Immature natural killer cell (primary cell): ENCODE data around the gene TRDN. TPM values are rescaled to one million over a fixed set of nuclear protein-coding genes. Genes with fewer than 3 reads are reported as not detected.
"Not testable (repeated sequence)": the region's sequence is repeated elsewhere in the genome, so short reads cannot be mapped to it uniquely, and the experiment has no call there.

Experiments
- DNase-seq, 3 donors: peaks; one replicate each; pipeline ENCODE4 v3.0.0; 2022; ENCODE audit warnings: mixed read lengths in 1 of 3
- H3K27ac Mint-ChIP-seq, 6 donors: one replicate each; pipeline ENCODE4 v1.8.0; 2020; ENCODE audit warnings: mixed read lengths in 6 of 6, mild to moderate bottlenecking in 5 of 6, inconsistent platforms in 4 of 6, moderate library complexity in 3 of 6
- H3K27me3 Mint-ChIP-seq, 3 donors: one replicate each; pipeline ENCODE4 v1.8.0; 2020 to 2021; ENCODE audit warnings: low read depth in 3 of 3, mild to moderate bottlenecking in 3 of 3, mixed read lengths in 3 of 3, moderate library complexity in 3 of 3, inconsistent platforms in 1 of 3
- H3K36me3 Mint-ChIP-seq, 3 donors: one replicate each; pipeline ENCODE4 v1.8.0; 2020; ENCODE audit warnings: mixed read lengths in 3 of 3, inconsistent platforms in 2 of 3, mild to moderate bottlenecking in 2 of 3
- H3K4me1 Mint-ChIP-seq, 2 donors: one replicate each; pipeline ENCODE4 v1.8.0; 2020; ENCODE audit warnings: inconsistent platforms in 2 of 2, mild to moderate bottlenecking in 2 of 2, mixed read lengths in 2 of 2, moderate library complexity in 1 of 2
- H3K4me3 Mint-ChIP-seq, 5 donors: one replicate each; pipeline ENCODE4 v1.8.0; 2020; ENCODE audit warnings: mild to moderate bottlenecking in 5 of 5, mixed read lengths in 5 of 5, inconsistent platforms in 3 of 5, moderate library complexity in 3 of 5
- H3K9me3 Mint-ChIP-seq, 6 donors: one replicate each; pipeline ENCODE4 v1.8.0; 2020; ENCODE audit warnings: mild to moderate bottlenecking in 6 of 6, mixed read lengths in 6 of 6, inconsistent platforms in 4 of 6, moderate library complexity in 3 of 6
- polyA plus RNA-seq, 3 donors: library from polyadenylated mRNA; unstranded; fragments of 300-500 nt; fragmentation: Illumina TruSeq; gene quantifications; one replicate each; pipeline ENCODE4 v1.2.3, GENCODE V29; 2021

The TRDN gene
- polyA plus RNA-seq, 3 donors from 2014 or later: not detected

GRCh38 chr6:123295672-123296071 lies 341.1 kb downstream of the TRDN start:
- Mint-ChIP-seq H3K27me3 (no peaks in the 10 kb centered on the region), H3K4me1 (no peaks in the 10 kb centered on the region), H3K27ac (no peak overlapping the region), H3K4me3 (no peak overlapping the region), H3K36me3 (no peaks in the 10 kb centered on the region), H3K9me3 (peaks cover 0 to 16% (median 6%) of the 10 kb centered on the region in 6 donors)
- no peak for DNase-seq

DNA sequence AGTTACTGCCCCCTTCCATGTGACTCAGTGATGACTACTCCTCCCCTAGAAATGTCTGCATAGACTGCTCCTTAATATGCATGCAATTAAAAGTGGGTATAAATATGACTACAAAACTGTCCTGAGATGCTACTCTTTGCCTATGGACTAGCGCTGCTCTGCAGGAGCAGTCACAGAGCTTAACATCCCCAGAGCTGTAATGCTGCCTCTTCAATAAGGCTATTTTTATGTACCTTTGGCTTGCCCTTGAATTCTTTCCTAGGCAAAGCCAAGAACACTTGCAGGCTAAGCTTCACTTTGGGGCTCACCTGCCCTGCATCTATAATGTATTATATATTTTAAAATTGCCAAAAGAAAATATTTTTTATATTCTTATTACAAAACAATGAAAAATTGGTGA lies 341.6 kb downstream of the TRDN start:
- no peaks in the 10 kb centered on the region for H3K36me3 Mint-ChIP-seq
- no peaks in the 10 kb centered on the region for H3K4me1 Mint-ChIP-seq
- peaks cover 0 to 16% (median 6%) of the 10 kb centered on the region in 6 donors for H3K9me3 Mint-ChIP-seq
- no peaks in the 10 kb centered on the region for H3K27me3 Mint-ChIP-seq
- no peak overlapping the region for H3K4me3 Mint-ChIP-seq
- no peak overlapping the region for H3K27ac Mint-ChIP-seq
- DNase-seq: no peak

DNA sequence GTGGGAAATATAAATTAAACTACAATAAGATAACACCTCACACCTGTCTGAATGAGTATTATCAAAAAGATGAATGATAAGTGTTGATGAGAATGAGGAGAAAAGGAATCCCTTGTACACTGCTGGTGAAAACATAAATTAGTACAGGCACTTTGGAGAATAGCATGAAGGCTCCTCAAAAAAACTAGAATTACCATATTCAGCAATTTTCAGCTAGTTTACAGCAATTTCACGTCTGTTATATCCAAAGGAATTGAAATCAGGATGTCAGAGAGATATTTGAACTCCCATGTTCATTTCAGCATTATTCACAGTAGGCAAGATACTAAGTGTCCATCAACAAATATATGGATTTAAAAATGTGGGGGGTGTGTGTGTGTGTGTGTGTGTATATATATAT lies 348.1 kb downstream of the TRDN start:
- Mint-ChIP-seq H3K4me3 (no peak overlapping the region), H3K36me3 (no peaks in the 10 kb centered on the region), H3K27ac (no peak overlapping the region), H3K27me3 (peaks cover 0 to 4% (median 0%) of the 10 kb centered on the region in 3 donors), H3K9me3 (peaks cover 2 to 25% (median 9%) of the 10 kb centered on the region in 6 donors), H3K4me1 (no peaks in the 10 kb centered on the region)
- no peak for DNase-seq

- Mint-ChIP-seq H3K27ac (no peak overlapping the region), H3K4me1 (no peaks in the 10 kb centered on the region), H3K27me3 (no peaks in the 10 kb centered on the region), H3K36me3 (no peaks in the 10 kb centered on the region), H3K9me3 (peaks cover 0 to 26% (median 4%) of the 10 kb centered on the region in 6 donors), H3K4me3 (no peak overlapping the region)
- no peak for DNase-seq
These were observed 360.2 kb downstream of the TRDN start for GRCh38 chr6:123276546-123276980.

GRCh38 chr6:123263981-123264380 lies 372.8 kb downstream of the TRDN start:
- Mint-ChIP-seq H3K27me3 (no peaks in the 10 kb centered on the region), H3K27ac (no peak overlapping the region), H3K4me1 (no peaks in the 10 kb centered on the region), H3K36me3 (no peaks in the 10 kb centered on the region), H3K4me3 (no peak overlapping the region), H3K9me3 (peaks cover 2 to 17% (median 9%) of the 10 kb centered on the region in 6 donors)
- DNase-seq: no peak

GRCh38 chr6:123240626-123241025 lies 396.1 kb downstream of the TRDN start:
- no peak overlapping the region for H3K27ac Mint-ChIP-seq
- H3K27me3 Mint-ChIP-seq: peaks cover 0 to 1% (median 0%) of the 10 kb centered on the region in 3 donors
- no peaks in the 10 kb centered on the region for H3K36me3 Mint-ChIP-seq
- H3K9me3 Mint-ChIP-seq: peaks cover 8 to 35% (median 25%) of the 10 kb centered on the region in 6 donors
- H3K4me1 Mint-ChIP-seq: no peaks in the 10 kb centered on the region
- no peak overlapping the region for H3K4me3 Mint-ChIP-seq
- no peak for DNase-seq

DNA sequence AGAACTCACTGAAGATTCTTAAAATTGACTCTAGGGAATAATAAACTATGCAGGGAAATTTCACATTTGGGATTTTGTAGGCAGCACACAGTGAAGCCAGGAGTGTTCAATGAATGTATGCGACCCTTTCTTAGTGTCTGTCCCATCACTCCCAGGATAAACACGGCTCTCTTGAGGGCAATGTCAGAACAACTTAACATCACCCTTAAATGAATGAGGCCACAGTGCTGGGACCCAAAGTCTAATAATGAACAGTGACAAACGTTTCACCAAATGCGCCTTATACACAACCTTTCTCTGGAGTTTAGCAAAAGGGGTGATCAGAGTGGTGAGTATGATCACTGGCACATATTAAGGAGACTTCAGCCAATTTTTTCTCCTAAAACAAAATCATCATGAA lies 403.4 kb downstream of the TRDN start:
- Mint-ChIP-seq H3K9me3 (peaks cover 0 to 29% (median 4%) of the 10 kb centered on the region in 6 donors), H3K27ac (no peak overlapping the region)

GRCh38 chr6:123227789-123228188 lies 409.0 kb downstream of the TRDN start:
- not testable (repeated sequence) for H3K36me3 Mint-ChIP-seq, DNase-seq, H3K27ac Mint-ChIP-seq, H3K4me3 Mint-ChIP-seq, H3K4me1 Mint-ChIP-seq, H3K27me3 Mint-ChIP-seq
- H3K9me3 Mint-ChIP-seq: peaks cover 0 to 31% (median 8%) of the 10 kb centered on the region in 6 donors

More for the DNA sequence above, 403.4 kb downstream of the TRDN start:
- no peak overlapping the region for H3K4me3 Mint-ChIP-seq
- H3K36me3 Mint-ChIP-seq: no peaks in the 10 kb centered on the region
- no peak for DNase-seq
- no peaks in the 10 kb centered on the region for H3K4me1 Mint-ChIP-seq
- no peaks in the 10 kb centered on the region for H3K27me3 Mint-ChIP-seq

GRCh38 chr6:123226398-123226797 lies 410.4 kb downstream of the TRDN start:
- peaks cover 0 to 22% (median 8%) of the 10 kb centered on the region in 6 donors for H3K9me3 Mint-ChIP-seq
- H3K4me3 Mint-ChIP-seq: no peak overlapping the region
- H3K36me3 Mint-ChIP-seq: no peaks in the 10 kb centered on the region
- H3K27me3 Mint-ChIP-seq: peaks cover 0 to 1% (median 0%) of the 10 kb centered on the region in 3 donors
- no peak for DNase-seq
- H3K27ac Mint-ChIP-seq: no peak overlapping the region
- H3K4me1 Mint-ChIP-seq: no peaks in the 10 kb centered on the region

- Mint-ChIP-seq H3K9me3 (peaks cover 0 to 29% (median 9%) of the 10 kb centered on the region in 6 donors), H3K36me3 (no peaks in the 10 kb centered on the region), H3K4me1 (no peaks in the 10 kb centered on the region), H3K4me3 (no peak overlapping the region), H3K27me3 (peaks cover 0 to 1% (median 0%) of the 10 kb centered on the region in 3 donors), H3K27ac (no peak overlapping the region)
- no peak for DNase-seq
These were observed 412.7 kb downstream of the TRDN start for GRCh38 chr6:123224077-123224476.

DNA sequence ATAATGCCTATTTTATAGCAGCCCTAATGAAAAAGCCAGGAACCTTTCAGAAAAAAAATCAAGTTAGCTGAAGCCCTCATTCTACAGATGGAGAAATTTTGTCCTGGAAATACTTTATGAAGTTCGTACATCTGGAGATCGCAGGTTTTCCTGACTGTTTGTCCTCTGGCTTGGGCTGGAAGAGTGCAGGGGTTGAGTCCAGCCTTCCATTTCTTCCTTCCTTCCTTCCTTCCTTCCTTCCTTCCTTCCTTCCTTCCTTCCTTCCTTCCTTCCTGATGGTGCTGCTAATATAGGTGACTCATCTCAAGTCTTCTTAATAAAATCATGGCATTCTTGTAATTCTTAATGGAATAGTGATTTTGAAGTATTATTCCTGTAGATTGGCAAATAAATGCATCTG lies 413.3 kb downstream of the TRDN start:
- Mint-ChIP-seq H3K4me3 (no peak overlapping the region), H3K36me3 (no peaks in the 10 kb centered on the region), H3K27ac (no peak overlapping the region), H3K9me3 (peaks cover 0 to 29% (median 10%) of the 10 kb centered on the region in 6 donors), H3K27me3 (peaks cover 0 to 1% (median 0%) of the 10 kb centered on the region in 3 donors), H3K4me1 (no peaks in the 10 kb centered on the region)
- no peak for DNase-seq

GRCh38 chr6:123215211-123215610 lies 421.5 kb downstream of the TRDN start:
- Mint-ChIP-seq H3K27ac (no peak overlapping the region), H3K4me3 (no peak overlapping the region), H3K9me3 (peaks cover 0 to 35% (median 9%) of the 10 kb centered on the region in 6 donors)

DNA sequence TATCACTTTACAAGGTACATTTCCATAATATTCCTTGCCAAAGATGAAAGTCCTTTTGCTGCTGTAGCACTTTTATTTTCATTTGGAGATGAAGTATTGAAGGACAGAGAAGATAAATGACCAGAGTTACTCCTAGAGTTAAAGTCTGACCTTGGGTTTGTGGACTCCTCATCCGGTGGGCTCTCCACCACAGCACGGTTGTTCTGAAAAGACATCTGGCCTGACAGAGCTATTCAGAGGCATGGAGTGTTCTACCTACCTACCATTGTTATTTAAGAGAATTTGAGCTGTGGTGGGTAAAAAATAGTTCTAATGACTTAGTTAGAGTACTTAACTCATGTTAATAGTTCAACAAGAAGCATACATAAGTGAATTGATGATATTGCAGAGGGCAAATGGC lies 422.3 kb downstream of the TRDN start:
- no peak overlapping the region for H3K27ac Mint-ChIP-seq
- peaks cover 0 to 36% (median 9%) of the 10 kb centered on the region in 6 donors for H3K9me3 Mint-ChIP-seq
- no peaks in the 10 kb centered on the region for H3K36me3 Mint-ChIP-seq
- no peaks in the 10 kb centered on the region for H3K4me1 Mint-ChIP-seq
- H3K4me3 Mint-ChIP-seq: no peak overlapping the region
- no peak for DNase-seq
- peaks cover 0 to 2% (median 0%) of the 10 kb centered on the region in 3 donors for H3K27me3 Mint-ChIP-seq

More at GRCh38 chr6:123215211-123215610, 421.5 kb downstream of the TRDN start:
- no peaks in the 10 kb centered on the region for H3K4me1 Mint-ChIP-seq
- DNase-seq: no peak
- H3K27me3 Mint-ChIP-seq: peaks cover 0 to 2% (median 0%) of the 10 kb centered on the region in 3 donors
- no peaks in the 10 kb centered on the region for H3K36me3 Mint-ChIP-seq

GRCh38 chr6:123213921-123214320 lies 422.8 kb downstream of the TRDN start:
- H3K36me3 Mint-ChIP-seq: no peaks in the 10 kb centered on the region
- peaks cover 0 to 41% (median 12%) of the 10 kb centered on the region in 6 donors for H3K9me3 Mint-ChIP-seq
- no peak overlapping the region for H3K4me3 Mint-ChIP-seq
- peaks cover 0 to 2% (median 0%) of the 10 kb centered on the region in 3 donors for H3K27me3 Mint-ChIP-seq
- H3K4me1 Mint-ChIP-seq: no peaks in the 10 kb centered on the region
- no peak overlapping the region for H3K27ac Mint-ChIP-seq
- no peak for DNase-seq
